ENCODE measurements around the gene HIVEP1.

DNA sequence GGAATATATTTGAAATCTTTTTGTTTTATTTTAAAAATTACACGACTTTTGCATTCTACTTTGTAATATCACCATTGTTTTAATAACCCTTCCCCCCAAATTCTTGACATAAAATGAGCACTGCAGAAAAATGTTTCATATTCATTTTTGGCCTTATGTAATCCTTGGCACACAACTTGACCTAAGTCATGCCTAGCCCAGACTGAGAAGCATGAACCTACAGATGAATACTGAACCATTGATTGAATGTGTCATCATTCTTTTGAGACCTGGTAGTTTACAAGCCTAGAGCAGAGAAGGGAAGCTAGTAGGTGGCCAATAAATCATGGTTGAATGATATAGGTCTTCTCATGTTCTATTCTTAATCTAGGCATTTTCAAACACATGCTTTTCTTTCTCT, 188.6 kb downstream of the HIVEP1 start:
- no peak for TF ChIP-seq POLR2A (IDR thresholded peaks at IDR 0.05; ENCODE audit: low read depth, low read length)
- no peak for TF ChIP-seq POLR2AphosphoS5 (IDR thresholded peaks at IDR 0.05; ENCODE audit: low read depth, low read length)
- no peak for TF ChIP-seq TAF1 (IDR thresholded peaks at IDR 0.05; ENCODE audit: borderline replicate concordance, low read depth, low read length)

Measured in GM12892 (cell line).